GM12878 (cell line): Measurements from ENCODE around the gene POU2F1. TPM values are rescaled to one million over a fixed set of nuclear protein-coding genes. Genes with fewer than 3 reads are reported as not detected.

Experiments used
- ATAC-seq: fragments of 200-7000 bp; cut with Tn5 transposase; 3 replicates; pipeline ENCODE4 v1.9.1; 2020; ENCODE audit warnings: mild to moderate bottlenecking, moderate library complexity
- BruUV-seq: library from RNA; stranded (reverse); fragments of 400-500 nt; replicated peaks from 2 replicates; lab custom pipeline; 2021; lab: Mats Ljungman, UMichigan
- CTCF ChIA-PET: fragments of 300-600 bp; sonication (Branson Sonifier 250); formaldehyde crosslinking; extraction: SDS; loops from one replicate; lab custom pipeline; 2021; ENCODE audit warnings: inconsistent platforms; lab: Yijun Ruan, JAX
- POLR2A ChIA-PET: fragments of 350-600 bp; formaldehyde crosslinking; extraction: SDS; loops from one replicate; lab custom pipeline; 2021; ENCODE audit warnings: inconsistent platforms; lab: Charles Lee
- RAD21 ChIA-PET: fragments of 300-600 bp; sonication (Branson Sonifier 250); formaldehyde crosslinking; loops from one replicate; lab custom pipeline; 2023; ENCODE audit warnings: antibody characterized with exemption; ENCODE audit not compliant: unreplicated experiment; lab: Charles Lee
- SMC1A ChIA-PET: fragments of 300-600 bp; sonication (Branson Sonifier 250); formaldehyde crosslinking; loops from one replicate; lab custom pipeline; 2023; ENCODE audit not compliant: unreplicated experiment, uncharacterized antibody; lab: Charles Lee
- DNase-seq: peaks from one replicate; pipeline ENCODE4 v3.0.0-alpha.2; 2011; ENCODE audit warnings: low read depth, low spot score
- FAIRE-seq: peaks from 3 replicates; lab custom pipeline; 2011; peaks lifted over from hg19 to GRCh38; lab: Jason Lieb, UNC
- H2AFZ ChIP-seq: 2 replicates; pipeline ENCODE4 v1.6.0; 2011; ENCODE audit warnings: low read depth, low read length, control low read depth; ENCODE audit not compliant: control insufficient read depth
- H3K27ac ChIP-seq: 2 replicates; pipeline ENCODE4 v1.5.1; 2011; ENCODE audit warnings: control low read depth; ENCODE audit not compliant: control insufficient read depth, insufficient read depth
- H3K27me3 ChIP-seq, 2 experiments: replicated peaks in 1 of 2; 2 replicates each; pipeline versions ENCODE4 v1.6.0 to v1.6.1; 2011; ENCODE audit warnings: low read length in 1 of 2; ENCODE audit not compliant: control insufficient read depth in 2 of 2, insufficient read depth in 2 of 2
- H3K36me3 ChIP-seq, 2 experiments: 2 replicates each; pipeline ENCODE4 v1.5.1; 2011; ENCODE audit warnings: low read length in 1 of 2; ENCODE audit not compliant: control insufficient read depth in 2 of 2, insufficient read depth in 2 of 2
- H3K4me1 ChIP-seq: 2 replicates; pipeline ENCODE4 v1.6.1; 2011; ENCODE audit warnings: mild to moderate bottlenecking, low read length, moderate library complexity, mixed read lengths; ENCODE audit not compliant: control insufficient read depth, insufficient read depth
- H3K4me2 ChIP-seq: 2 replicates; pipeline ENCODE4 v1.6.0; 2011; ENCODE audit warnings: control low read depth; ENCODE audit not compliant: control insufficient read depth, insufficient read depth
- H3K4me3 ChIP-seq: fragments of 200-600 bp; sonication (generic); 2 replicates; pipeline ENCODE4 v1.5.1; 2016
- H3K79me2 ChIP-seq: 2 replicates; pipeline ENCODE4 v1.6.0; 2011; ENCODE audit warnings: low read length; ENCODE audit not compliant: control insufficient read depth, insufficient read depth
- H3K9ac ChIP-seq: 2 replicates; pipeline ENCODE4 v1.8.0; 2011; ENCODE audit warnings: low read length, control low read depth, mixed read lengths; ENCODE audit not compliant: control insufficient read depth, insufficient read depth
- H3K9me3 ChIP-seq: replicated peaks from 3 replicates; pipeline ENCODE4 v1.5.1; 2011; ENCODE audit warnings: mild to moderate bottlenecking, low read length; ENCODE audit not compliant: control insufficient read depth, insufficient read depth
- H4K20me1 ChIP-seq: 2 replicates; pipeline ENCODE4 v1.6.0; 2011; ENCODE audit not compliant: control insufficient read depth, insufficient read depth
- ASH2L ChIP-seq: fragments of 300-600, 200-600 bp; sonication (generic); IDR thresholded peaks from 2 replicates; pipeline ENCODE4 v1.6.1; 2017; ENCODE audit warnings: low read depth, mild to moderate bottlenecking, borderline replicate concordance
- CREM ChIP-seq: IDR thresholded peaks from 2 replicates; pipeline ENCODE4 v1.6.1; 2014; ENCODE audit warnings: antibody characterized with exemption, low read depth
- DPF2 ChIP-seq: fragments of 450-650 bp; IDR thresholded peaks from 2 replicates; pipeline ENCODE4 v1.6.1; 2017; ENCODE audit warnings: mild to moderate bottlenecking
- JUNB ChIP-seq: IDR thresholded peaks from 2 replicates; pipeline ENCODE4 v1.6.1; 2016; ENCODE audit warnings: antibody characterized with exemption, mild to moderate bottlenecking
- NR2C1 ChIP-seq: fragments of 450-650 bp; IDR thresholded peaks from 2 replicates; pipeline ENCODE4 v1.6.1; 2017; ENCODE audit warnings: antibody characterized with exemption, mild to moderate bottlenecking, moderate library complexity
- POLR2AphosphoS5 ChIP-seq: IDR thresholded peaks from 2 replicates; pipeline ENCODE4 v1.6.1; 2011; ENCODE audit warnings: mild to moderate bottlenecking, low read length, inconsistent platforms
- RB1 ChIP-seq: fragments of 450-650 bp; formaldehyde crosslinking; IDR thresholded peaks from 2 replicates; pipeline ENCODE4 v1.6.1; 2017; ENCODE audit warnings: mild to moderate bottlenecking, borderline replicate concordance
- RCOR1 ChIP-seq: conservative IDR thresholded peaks from 2 replicates; pipeline ENCODE4 v1.6.1; 2012; ENCODE audit warnings: low read depth, low read length, improper control_type of control experiment
- RELB ChIP-seq: fragments of 450-650 bp; IDR thresholded peaks from 2 replicates; pipeline ENCODE4 v1.6.1; 2017; ENCODE audit warnings: low read depth, mild to moderate bottlenecking, moderate library complexity
- SUZ12 ChIP-seq: fragments of 200-600 bp; sonication (generic); IDR thresholded peaks from one replicate; pipeline ENCODE4 v1.6.1; 2018; ENCODE audit warnings: antibody characterized with exemption, mild to moderate bottlenecking; ENCODE audit not compliant: unreplicated experiment
- ZNF207 ChIP-seq: fragments of 450-650 bp; IDR thresholded peaks from 2 replicates; pipeline ENCODE4 v1.6.1; 2014; ENCODE audit warnings: antibody characterized with exemption, mild to moderate bottlenecking, borderline replicate concordance
- ZNF217 ChIP-seq: fragments of 450-650 bp; IDR thresholded peaks from 2 replicates; pipeline ENCODE4 v1.6.1; 2017; ENCODE audit warnings: antibody characterized with exemption, mild to moderate bottlenecking
- WGBS: methylation state at CpG from one replicate; pipeline ENCODE4 v1.1.6; 2016; ENCODE audit warnings: low lambda C conversion rate; ENCODE audit not compliant: insufficient replicate concordance, insufficient coverage; ENCODE audit errors: missing lambda C conversion rate; 5-methylcytosine and 5-hydroxymethylcytosine counted together
- in situ Hi-C: fragments of 300-500 bp; cut with MboI; formaldehyde crosslinking; loops from 9 replicates; pipeline ENCODE4 v1.14.3; 2018; ENCODE audit warnings: mixed read lengths
- intact Hi-C: fragments of 100-400 bp; cut with micrococcal nuclease; formaldehyde crosslinking; loops from one replicate; pipeline ENCODE4 v1.14.2; 2022; ENCODE audit not compliant: unreplicated experiment
- polyA plus RNA-seq, 11 experiments: library from polyadenylated mRNA; depleted of rRNA in 4 of 11; unstranded in 6 of 11; stranded (reverse) in 5 of 11; fragments of >200 nt; fragmentation: Nextera tagmentation in 4 of 11; fragmentation: Illumina TruSeq in 1 of 11; extraction: Ambion mirVana in 4 of 11; extraction: Trizol in 1 of 11; gene quantifications; 1 replicate in 1 of 11; 2 replicates in 10 of 11; pipeline versions ENCODE4 v1.2.1 to v1.2.3, GENCODE V29; 2011 to 2016; ENCODE audit warnings: inconsistent platforms in 2 of 11, missing spikeins in 2 of 11, low read depth in 1 of 11
- total RNA-seq, 4 experiments: library from RNA; depleted of rRNA in 3 of 4; stranded (reverse); fragments of >200 nt in 3 of 4; fragmentation: Illumina TruSeq in 1 of 4; extraction: Trizol in 1 of 4; gene quantifications; 2 replicates each; pipeline versions ENCODE4 v1.2.1 to v1.2.3, GENCODE V29; 2013 to 2021

The POU2F1 gene
- total and polyA plus RNA-seq, 10 of the 15 experiments (the other 5 are each of a cell fraction or from before 2014, with no cell fraction given), result 2.5 to 21.7 (median 12.5) TPM

- H3K36me3 ChIP-seq, result no peaks in the 10 kb centered on the region
- H3K27ac ChIP-seq, result no peak overlapping the region
- no peaks in the 10 kb centered on the region for H3K4me1 ChIP-seq
- 72% methylated on average over 6 of the region's 6 CpGs for WGBS
- ChIA-PET SMC1A (interaction anchor here (0.8 to 1.3 kb wide), 3 partner anchors 8 to 251 kb away, joined by 3 read pairs; no protein-coding TSS in a partner anchor), POLR2A (no interaction called here), CTCF (interaction anchor here (0.7 to 1.3 kb wide), 4 partner anchors 9 to 76 kb away, joined by 3 read pairs; no protein-coding TSS in a partner anchor), RAD21 (no interaction called here)
- no peaks in the 10 kb centered on the region for H4K20me1 ChIP-seq
- H3K9ac ChIP-seq, result no peak overlapping the region
- H3K4me3 ChIP-seq, result no peak overlapping the region
- ATAC-seq, result no peak
- no peaks in the 10 kb centered on the region for H3K9me3 ChIP-seq
- intact Hi-C loops, result no loop called here
- H3K79me2 ChIP-seq, result no peaks in the 10 kb centered on the region
- no peak for FAIRE-seq
- no TSS peak for BruUV-seq
- no peak overlapping the region for H3K4me2 ChIP-seq
- in situ Hi-C loops, result no loop called here
- no peaks in the 10 kb centered on the region; a peak in 1 of 4 replicates for H3K27me3 ChIP-seq
- H2AFZ ChIP-seq, result no peak overlapping the region
- no peak for DNase-seq
- TF ChIP-seq ASH2L (no peak), RB1 (no peak), ZNF217 (no peak), JUNB (no peak), RELB (no peak), RCOR1 (no peak), CREM (no peak), POLR2AphosphoS5 (no peak), SUZ12 (no peak), DPF2 (no peak), ZNF207 (no peak), NR2C1 (no peak)
These were observed 243.3 kb downstream of the POU2F1 start for GRCh38 chr1:167463875-167464575.
